Fibroblast of pulmonary artery (primary cell): ENCODE measurements around the gene NPM1.
"Not testable (repeated sequence)": the region's sequence is repeated elsewhere in the genome, so short reads cannot be mapped to it uniquely, and the experiment has no call there.

Source experiments
- DNase-seq: peaks from one replicate; pipeline ENCODE4 v3.0.0-alpha.2; 2010; ENCODE audit warnings: low read depth
- H3K4me3 ChIP-seq: replicated peaks from 2 replicates; pipeline ENCODE4 v1.5.1; 2011; ENCODE audit warnings: low read depth, mild to moderate bottlenecking, control low read depth, low read length, moderate library complexity
- TF ChIP-seq, protein P1 (sequence below): IDR thresholded peaks from 2 replicates; pipeline ENCODE4 v1.5.1; 2011; ENCODE audit warnings: mild to moderate bottlenecking, control low read depth, low read length, inconsistent platforms; ENCODE audit errors: missing control alignments

NPM1 gene

GRCh38 chr5:171395042-171395441 lies 7.4 kb downstream of the NPM1 start:
- H3K4me3 ChIP-seq = no peak overlapping the region
- TF ChIP-seq, protein P1, sequence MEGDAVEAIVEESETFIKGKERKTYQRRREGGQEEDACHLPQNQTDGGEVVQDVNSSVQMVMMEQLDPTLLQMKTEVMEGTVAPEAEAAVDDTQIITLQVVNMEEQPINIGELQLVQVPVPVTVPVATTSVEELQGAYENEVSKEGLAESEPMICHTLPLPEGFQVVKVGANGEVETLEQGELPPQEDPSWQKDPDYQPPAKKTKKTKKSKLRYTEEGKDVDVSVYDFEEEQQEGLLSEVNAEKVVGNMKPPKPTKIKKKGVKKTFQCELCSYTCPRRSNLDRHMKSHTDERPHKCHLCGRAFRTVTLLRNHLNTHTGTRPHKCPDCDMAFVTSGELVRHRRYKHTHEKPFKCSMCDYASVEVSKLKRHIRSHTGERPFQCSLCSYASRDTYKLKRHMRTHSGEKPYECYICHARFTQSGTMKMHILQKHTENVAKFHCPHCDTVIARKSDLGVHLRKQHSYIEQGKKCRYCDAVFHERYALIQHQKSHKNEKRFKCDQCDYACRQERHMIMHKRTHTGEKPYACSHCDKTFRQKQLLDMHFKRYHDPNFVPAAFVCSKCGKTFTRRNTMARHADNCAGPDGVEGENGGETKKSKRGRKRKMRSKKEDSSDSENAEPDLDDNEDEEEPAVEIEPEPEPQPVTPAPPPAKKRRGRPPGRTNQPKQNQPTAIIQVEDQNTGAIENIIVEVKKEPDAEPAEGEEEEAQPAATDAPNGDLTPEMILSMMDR = no peak
- no peak for DNase-seq

DNA sequence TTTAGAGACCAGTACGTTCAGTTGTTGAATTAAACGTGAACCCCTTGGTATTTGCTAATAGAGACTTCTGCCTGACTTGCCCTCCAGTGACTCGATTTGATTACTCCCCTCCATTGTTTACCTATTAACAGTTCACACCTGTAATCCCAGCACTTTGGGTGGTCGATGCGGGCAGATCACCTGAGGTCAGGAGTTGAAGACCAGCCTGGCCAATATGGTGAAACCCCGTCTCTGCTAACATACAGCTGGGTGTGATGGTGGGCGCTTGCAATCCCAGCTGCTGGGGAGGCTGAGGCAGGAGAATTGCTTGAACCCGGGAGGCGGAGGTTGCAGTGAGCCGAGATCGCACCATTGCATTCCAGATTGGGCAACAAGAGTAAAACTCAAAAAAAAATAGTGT lies 8.9 kb downstream of the NPM1 start:
- H3K4me3 ChIP-seq, DNase-seq: not testable (repeated sequence)

GRCh38 chr5:171397190-171397589 lies 9.5 kb downstream of the NPM1 start:
- H3K4me3 ChIP-seq = no peak overlapping the region
- TF ChIP-seq, protein P1 = no peak
- DNase-seq = no peak

- no peak overlapping the region for H3K4me3 ChIP-seq
- no peak for DNase-seq
- TF ChIP-seq, protein P1 = no peak
Observed at GRCh38 chr5:171397599-171397998, 9.9 kb downstream of the NPM1 start.

DNA sequence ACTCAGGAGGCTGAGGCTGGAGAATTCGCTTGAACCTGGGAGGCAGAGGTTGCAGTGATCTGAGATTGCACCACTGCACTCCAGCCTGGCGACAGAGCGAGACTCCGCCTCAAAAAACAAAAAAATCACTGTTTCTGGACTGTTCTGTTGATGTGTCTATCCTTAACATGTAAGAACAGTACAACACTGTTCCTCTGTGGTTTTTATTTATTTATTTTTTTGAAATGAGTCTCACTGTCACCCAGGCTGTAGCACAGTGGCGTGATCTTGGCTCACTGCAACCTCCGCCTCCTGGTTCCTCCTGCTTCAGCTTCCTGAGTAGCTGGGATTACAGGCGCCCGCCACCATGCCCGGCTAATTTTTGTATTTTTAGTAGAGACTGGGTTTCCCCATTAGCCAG lies 11.0 kb downstream of the NPM1 start:
- H3K4me3 ChIP-seq, DNase-seq: not testable (repeated sequence)

GRCh38 chr5:171400169-171400568 lies 12.5 kb downstream of the NPM1 start:
- TF ChIP-seq, protein P1 = no peak
- DNase-seq = no peak
- H3K4me3 ChIP-seq = no peak overlapping the region

GRCh38 chr5:171401167-171401947 lies 13.7 kb downstream of the NPM1 start:
- TF ChIP-seq, protein P1 = no peak
- no peak for DNase-seq
- no peak overlapping the region for H3K4me3 ChIP-seq

DNA sequence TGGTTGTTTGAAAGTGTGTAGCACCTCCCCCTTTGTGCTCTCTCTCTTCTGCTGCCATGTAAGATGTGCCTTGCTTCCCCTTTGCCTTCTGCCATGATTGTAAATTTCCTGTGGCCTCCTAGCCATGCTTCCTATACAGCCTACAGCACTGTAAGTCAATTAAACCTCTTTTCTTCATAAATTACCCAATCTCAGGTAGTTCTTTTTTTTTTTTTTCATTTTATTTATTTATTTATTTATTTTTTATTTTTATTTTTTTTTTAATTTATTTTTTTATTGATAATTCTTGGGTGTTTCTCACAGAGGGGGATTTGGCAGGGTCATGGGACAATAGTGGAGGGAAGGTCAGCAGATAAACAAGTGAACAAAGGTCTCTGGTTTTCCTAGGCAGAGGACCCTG lies 15.1 kb downstream of the NPM1 start:
- not testable (repeated sequence) for DNase-seq, H3K4me3 ChIP-seq

DNA sequence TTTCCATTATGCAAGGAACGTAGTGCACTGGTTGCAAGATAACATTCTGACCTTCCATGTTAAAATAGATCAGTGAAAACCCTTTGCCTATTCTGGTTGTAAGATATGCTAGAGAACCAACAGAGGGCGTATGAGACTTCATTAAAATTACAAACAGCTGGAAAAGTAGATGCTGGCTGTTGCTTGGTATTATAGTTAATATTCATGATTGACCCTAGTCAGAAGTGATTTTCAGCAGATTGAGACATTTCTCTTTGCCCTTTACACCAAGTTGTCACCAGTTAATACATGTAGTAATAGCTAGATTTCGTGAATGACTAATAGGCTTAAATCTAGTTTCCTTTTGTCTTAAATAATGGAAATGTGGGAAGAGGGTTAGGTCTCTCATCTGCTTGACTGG lies 18.0 kb downstream of the NPM1 start:
- H3K4me3 ChIP-seq = no peak overlapping the region
- TF ChIP-seq, protein P1 = peak; percentile 52
- DNase-seq = peak; percentile 40
